ENCODE data around the gene ANO6.
A peak's percentile ranks its signal among the peaks of the same experiment; 100 is the strongest.
"Not testable (repeated sequence)": the region's sequence is repeated elsewhere in the genome, so short reads cannot be mapped to it uniquely, and the experiment has no call there.

ANO6 gene

DNA sequence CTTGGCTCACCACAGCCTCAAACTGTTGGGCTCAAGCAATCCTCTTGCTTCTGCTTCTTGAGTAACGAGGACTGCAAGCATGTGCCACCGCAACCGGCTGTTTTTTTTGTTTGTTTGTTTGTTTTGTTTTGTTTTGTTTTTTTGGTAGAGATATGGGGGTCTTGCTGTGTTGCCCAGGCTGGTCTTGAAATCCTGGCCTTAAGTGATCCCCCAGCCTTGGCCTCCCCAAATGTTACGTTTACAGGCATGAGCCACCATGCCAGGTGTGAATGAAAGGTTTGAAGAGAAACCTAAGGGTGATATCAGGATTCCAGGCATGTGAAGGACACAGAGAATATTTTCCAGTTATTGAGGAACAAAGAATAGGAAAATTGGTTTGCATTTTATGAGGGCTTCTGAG, 45.0 kb downstream of the ANO6 start:
- no peak for DNase-seq (ENCODE audit: low spot score in 2 of 2)
- H3K9me3 ChIP-seq, result no peaks in the 10 kb centered on the region
- in situ Hi-C loops (cut with MboI; ENCODE audit: low sequenced_read_pairs), result no loop called here
- H3K27me3 ChIP-seq (ENCODE audit: low read depth), result no peaks in the 10 kb centered on the region
- H3K4me3 ChIP-seq, result no peak overlapping the region
- no peaks in the 10 kb centered on the region for H3K36me3 ChIP-seq (replicated peaks)
- H3K4me1 ChIP-seq, result peaks cover 15% of the 10 kb centered on the region

DNA sequence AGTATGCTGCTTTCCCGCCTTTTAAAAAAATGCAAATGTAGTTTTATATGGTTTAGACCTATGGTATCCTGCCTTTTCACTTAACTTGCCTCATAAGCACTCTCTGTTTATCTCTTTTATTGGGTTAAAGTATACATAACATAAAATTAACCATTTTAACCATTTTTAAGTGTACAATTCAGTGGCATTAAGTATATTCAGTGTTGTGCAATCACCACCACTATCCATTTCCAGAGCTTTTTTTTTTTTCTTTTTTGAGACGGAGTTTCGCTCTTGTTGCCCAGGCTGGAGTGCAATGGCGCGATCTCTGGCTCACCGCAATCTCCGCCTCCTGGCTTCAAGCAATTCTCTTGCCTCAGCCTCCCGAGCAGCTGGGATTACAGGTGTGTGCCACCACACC, 46.3 kb downstream of the ANO6 start:
- H3K9me3 ChIP-seq; in situ Hi-C loops (cut with MboI; ENCODE audit: low sequenced_read_pairs); H3K36me3 ChIP-seq (replicated peaks); H3K4me3 ChIP-seq; H3K27me3 ChIP-seq (ENCODE audit: low read depth); DNase-seq (ENCODE audit: low spot score in 2 of 2): not testable (repeated sequence)
- H3K4me1 ChIP-seq, result peaks cover 15% of the 10 kb centered on the region

DNA sequence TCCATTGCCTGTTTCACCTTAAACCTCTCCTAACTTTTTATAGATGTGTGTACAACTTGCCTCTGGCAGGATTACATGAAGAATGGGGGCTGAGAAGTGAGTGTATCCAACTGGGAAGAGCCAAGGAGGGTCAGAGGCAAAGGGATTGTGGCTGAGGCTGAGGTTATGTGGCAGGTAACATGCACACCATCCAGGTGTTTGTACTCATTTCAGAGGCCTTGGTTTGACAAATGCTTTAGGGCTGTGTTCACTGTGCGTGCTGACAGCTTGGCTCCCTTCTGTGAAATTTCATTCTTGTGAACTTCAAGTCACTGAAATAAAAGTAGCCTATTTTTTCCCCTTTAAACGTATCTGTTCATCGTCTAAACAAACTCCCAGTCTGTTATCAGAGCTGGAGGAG, 47.7 kb downstream of the ANO6 start:
- Histone ChIP-seq H3K27me3 (ENCODE audit: low read depth) (no peaks in the 10 kb centered on the region), H3K4me1 (peaks cover 20% of the 10 kb centered on the region), H3K36me3 (replicated peaks) (no peaks in the 10 kb centered on the region), H3K9me3 (no peaks in the 10 kb centered on the region), H3K4me3 (no peak overlapping the region)
- no peak for DNase-seq (ENCODE audit: low spot score in 2 of 2)
- in situ Hi-C loops (cut with MboI; ENCODE audit: low sequenced_read_pairs), result no loop called here

DNA sequence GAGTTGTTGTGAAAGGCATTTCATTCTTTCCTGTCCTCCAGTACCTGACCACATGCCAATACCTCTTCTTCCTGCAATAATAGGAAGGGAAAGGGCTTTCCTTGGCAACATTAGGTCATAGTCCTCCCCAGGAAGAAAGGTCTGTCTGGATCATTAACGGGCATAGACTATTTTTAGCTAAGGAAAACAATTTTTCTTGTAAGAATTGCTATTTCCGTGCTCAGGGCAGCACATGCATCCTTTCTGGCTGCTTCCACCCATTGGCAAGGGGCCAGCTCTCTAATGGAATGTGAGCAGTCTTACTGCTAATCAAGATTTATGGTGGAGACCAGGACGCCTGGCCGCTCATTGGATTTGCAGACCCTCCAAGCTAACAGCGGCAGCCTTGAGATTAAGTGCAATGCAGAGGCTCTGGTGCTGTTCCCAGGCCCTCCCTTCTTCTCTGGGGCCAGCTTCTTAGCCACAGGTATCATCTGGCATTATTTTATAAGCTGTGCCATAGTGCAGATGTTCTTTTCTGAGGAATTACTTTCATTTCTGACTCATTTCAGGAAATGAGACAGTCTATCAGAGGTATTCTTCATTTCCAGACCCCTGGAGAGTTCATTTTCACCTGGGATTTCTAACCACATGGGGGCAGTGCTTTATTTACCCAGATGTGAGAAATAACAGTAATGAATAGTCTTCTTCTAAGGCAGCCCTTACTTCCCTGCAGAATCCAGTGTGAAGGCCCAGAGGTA, 52.9 kb downstream of the ANO6 start:
- peaks cover 13% of the 10 kb centered on the region for H3K4me1 ChIP-seq
- no peaks in the 10 kb centered on the region for H3K9me3 ChIP-seq
- H3K36me3 ChIP-seq (replicated peaks), result no peaks in the 10 kb centered on the region
- H3K27me3 ChIP-seq (ENCODE audit: low read depth), result no peaks in the 10 kb centered on the region
- no peak overlapping the region for H3K4me3 ChIP-seq
- in situ Hi-C loops (cut with MboI; ENCODE audit: low sequenced_read_pairs), result no loop called here
- peak; percentile 61 to 84 for DNase-seq (ENCODE audit: low spot score in 2 of 2)

DNA sequence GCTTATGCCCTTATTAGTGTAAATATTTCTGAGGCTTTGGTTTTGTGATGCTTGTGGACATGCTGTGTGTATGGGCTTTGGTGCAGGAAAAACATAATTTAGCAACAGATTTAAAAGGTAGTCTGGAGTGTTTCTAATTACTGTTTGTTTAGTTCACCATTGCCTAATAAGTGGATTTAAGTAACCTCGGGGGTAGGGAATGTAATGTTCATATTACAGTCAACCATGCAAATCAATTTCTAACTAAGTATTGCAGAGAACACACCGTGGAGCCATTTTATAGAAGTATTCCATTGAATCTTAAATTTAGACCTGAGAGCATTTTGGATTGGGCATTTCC, 53.5 kb downstream of the ANO6 start:
- DNase-seq (ENCODE audit: low spot score in 2 of 2), result no peak
- no peaks in the 10 kb centered on the region for H3K36me3 ChIP-seq (replicated peaks)
- peaks cover 13% of the 10 kb centered on the region for H3K4me1 ChIP-seq
- no peaks in the 10 kb centered on the region for H3K27me3 ChIP-seq (ENCODE audit: low read depth)
- no peaks in the 10 kb centered on the region for H3K9me3 ChIP-seq
- in situ Hi-C loops (cut with MboI; ENCODE audit: low sequenced_read_pairs), result no loop called here
- H3K4me3 ChIP-seq, result no peak overlapping the region

DNA sequence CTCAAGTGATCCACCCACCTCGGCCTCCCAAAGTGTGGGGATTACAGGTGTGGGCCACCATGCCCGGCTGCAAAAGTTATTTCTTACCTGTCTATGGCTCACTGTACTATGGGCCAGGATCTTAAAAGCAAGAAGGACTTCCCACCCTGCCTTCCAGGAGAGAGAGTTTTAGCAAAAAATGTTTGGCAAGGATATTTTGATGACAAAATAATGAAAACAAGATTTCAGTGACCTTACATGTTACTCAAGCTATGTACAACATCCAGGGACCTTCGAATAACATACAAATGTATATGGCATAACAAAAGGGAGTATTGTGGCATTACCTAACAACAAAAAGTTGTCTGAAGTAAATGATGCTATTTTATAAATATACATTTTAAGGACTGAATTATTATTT, 55.1 kb downstream of the ANO6 start:
- Histone ChIP-seq H3K36me3 (replicated peaks) (no peaks in the 10 kb centered on the region), H3K4me3 (no peak overlapping the region), H3K4me1 (peaks cover 13% of the 10 kb centered on the region), H3K27me3 (ENCODE audit: low read depth) (no peaks in the 10 kb centered on the region), H3K9me3 (no peaks in the 10 kb centered on the region)
- in situ Hi-C loops (cut with MboI; ENCODE audit: low sequenced_read_pairs), result no loop called here
- DNase-seq (ENCODE audit: low spot score in 2 of 2), result no peak

DNA sequence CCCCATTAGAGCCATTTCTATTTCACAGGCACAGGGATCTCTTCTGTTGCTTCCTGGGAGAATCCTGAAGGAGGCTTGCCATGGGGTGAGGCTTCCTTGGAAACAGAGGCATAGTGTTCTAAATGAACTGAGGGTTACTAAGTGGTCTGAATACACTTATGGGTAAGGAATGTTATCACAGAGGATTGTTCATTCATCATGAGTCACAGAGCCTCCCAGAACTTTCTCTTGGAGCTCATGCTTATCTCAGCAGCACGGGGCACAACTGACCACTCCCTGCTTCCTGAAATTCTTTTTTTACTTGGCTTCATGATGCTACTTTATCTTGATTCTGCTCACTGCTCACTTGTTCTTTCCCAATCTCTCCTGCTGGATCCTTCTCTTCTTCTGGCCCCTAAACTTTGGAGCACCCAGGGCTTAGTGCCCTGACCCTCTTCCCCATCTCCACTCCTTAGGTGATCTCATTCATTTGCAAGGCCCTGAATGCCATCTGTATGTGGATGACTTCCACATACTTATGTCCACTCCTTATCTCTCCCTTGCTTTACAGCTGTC, 57.9 kb downstream of the ANO6 start:
- DNase-seq (ENCODE audit: low spot score in 2 of 2), result no peak
- Histone ChIP-seq H3K4me1 (peaks cover 6% of the 10 kb centered on the region), H3K9me3 (no peaks in the 10 kb centered on the region), H3K27me3 (ENCODE audit: low read depth) (no peaks in the 10 kb centered on the region), H3K36me3 (replicated peaks) (no peaks in the 10 kb centered on the region), H3K4me3 (no peak overlapping the region)
- in situ Hi-C loops (cut with MboI; ENCODE audit: low sequenced_read_pairs), result no loop called here

DNA sequence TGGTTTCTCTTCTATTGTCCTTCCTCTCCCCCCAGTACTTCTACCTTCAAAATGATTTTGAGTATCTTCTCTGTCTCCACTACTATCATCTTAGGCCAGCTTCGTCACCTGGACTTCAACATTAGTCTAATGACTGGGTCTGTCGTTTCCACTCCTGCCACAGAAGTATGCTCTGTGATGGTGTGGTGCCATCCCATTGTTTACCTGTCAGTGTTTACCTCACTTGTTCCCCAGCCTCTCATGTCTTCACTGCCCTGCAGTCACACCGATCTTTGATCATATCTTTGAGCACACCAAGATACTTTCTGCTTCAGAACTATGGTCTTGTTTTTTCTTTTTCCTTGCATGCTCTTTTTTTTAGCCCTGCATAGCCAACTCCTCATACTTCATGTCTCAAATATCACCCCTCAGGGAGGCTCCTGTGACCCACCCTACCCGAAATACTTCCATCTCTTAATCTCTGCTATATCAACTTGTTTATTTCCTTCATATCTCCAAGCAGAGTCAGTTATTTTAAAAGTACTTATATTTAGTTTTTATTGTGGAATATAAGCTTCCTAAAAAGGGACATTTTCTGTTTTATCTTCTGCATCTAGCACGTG, 60.4 kb downstream of the ANO6 start:
- Histone ChIP-seq H3K9me3 (no peaks in the 10 kb centered on the region), H3K4me1 (no peaks in the 10 kb centered on the region), H3K27me3 (ENCODE audit: low read depth) (no peaks in the 10 kb centered on the region), H3K4me3 (no peak overlapping the region), H3K36me3 (replicated peaks) (no peaks in the 10 kb centered on the region)
- no peak for DNase-seq (ENCODE audit: low spot score in 2 of 2)
- in situ Hi-C loops (cut with MboI; ENCODE audit: low sequenced_read_pairs), result no loop called here

DNA sequence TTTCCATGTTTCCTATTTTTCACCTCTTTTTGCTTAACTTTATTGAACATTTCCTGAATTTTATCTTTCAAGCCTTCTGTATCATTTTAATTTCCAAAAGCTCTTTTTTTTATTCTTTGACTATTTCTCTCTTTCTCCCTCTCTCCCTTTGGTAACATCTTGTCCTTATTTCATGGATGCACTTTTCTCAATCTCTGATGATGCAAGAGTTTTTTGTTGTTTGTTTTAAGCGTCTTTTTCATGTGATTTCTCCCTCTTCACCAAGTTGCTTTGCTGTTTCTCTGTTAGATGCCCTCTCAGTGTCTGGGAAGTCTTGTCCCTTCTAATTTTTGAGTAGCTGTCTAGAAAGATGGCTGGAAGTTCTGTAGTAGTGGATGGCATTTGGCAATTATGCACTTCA, 62.6 kb downstream of the ANO6 start:
- Histone ChIP-seq H3K4me1 (no peaks in the 10 kb centered on the region), H3K4me3 (no peak overlapping the region), H3K27me3 (ENCODE audit: low read depth) (no peaks in the 10 kb centered on the region), H3K36me3 (replicated peaks) (no peaks in the 10 kb centered on the region), H3K9me3 (no peaks in the 10 kb centered on the region)
- no peak for DNase-seq (ENCODE audit: low spot score in 2 of 2)
- in situ Hi-C loops (cut with MboI; ENCODE audit: low sequenced_read_pairs), result no loop called here

DNA sequence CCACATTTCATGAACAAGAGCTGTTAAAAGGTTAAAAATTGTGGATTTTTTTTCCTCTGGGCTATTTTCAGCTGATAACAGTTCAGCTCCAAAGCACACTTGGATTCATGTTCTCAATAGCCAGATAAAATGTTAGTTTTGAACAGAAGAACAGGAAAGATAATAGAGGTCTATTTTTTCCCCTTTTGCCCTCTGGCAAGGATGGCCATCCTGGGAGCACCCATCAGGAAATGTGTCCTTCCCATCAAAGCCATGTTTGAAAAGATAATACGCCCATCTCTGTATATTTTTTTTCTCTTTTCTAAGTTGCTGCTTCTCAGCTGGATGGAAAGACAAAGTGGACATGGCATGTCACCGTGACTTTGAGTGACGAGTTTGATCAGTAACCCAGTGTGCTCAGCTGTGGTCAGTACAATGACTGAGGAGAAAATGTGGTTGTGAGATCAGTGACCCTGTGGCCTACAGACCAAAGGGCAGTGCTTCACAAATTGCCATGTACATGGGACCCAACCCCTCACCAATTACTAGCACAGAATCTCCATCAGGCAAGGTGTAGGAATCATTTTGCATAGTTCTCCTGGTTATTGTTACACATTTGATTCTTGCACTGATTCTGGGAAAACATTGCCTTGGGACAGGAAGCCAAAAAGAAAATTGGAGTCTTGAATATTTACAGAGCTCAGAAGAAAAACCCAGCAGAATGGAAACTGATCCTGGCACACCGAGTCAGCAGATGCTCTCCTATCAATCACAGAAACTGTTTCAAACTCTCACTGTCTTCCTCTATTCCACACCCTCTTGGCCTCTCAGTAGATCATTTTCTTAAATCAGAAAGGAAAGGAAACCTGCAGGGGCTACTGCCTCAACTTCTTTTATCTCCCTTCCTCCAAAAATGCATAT, 64.3 kb downstream of the ANO6 start:
- Histone ChIP-seq H3K4me1 (peaks cover 15% of the 10 kb centered on the region), H3K9me3 (no peaks in the 10 kb centered on the region), H3K27me3 (ENCODE audit: low read depth) (no peaks in the 10 kb centered on the region), H3K4me3 (no peak overlapping the region), H3K36me3 (replicated peaks) (no peaks in the 10 kb centered on the region)
- in situ Hi-C loops (cut with MboI; ENCODE audit: low sequenced_read_pairs), result no loop called here
- no peak for DNase-seq (ENCODE audit: low spot score in 2 of 2)

DNA sequence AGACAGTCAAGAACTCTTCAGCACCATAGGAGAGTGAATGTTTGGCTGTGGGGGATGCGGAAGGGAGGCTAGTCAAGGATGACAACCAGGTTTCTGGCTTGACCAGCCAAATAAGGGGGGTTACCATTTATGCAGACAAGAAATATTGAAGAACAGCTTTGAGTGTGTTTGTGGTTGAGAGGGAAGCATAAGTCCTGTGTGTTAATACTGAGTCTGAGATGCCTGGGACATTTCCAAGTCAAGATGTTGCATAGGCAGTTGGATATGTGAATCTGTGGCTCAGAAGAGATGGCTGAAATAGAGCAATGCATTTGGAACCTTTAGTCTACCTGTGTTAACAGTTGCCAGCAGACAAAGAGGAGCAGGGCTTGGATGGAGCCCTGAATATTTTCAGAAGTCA, 66.1 kb downstream of the ANO6 start:
- in situ Hi-C loops (cut with MboI; ENCODE audit: low sequenced_read_pairs), result no loop called here
- Histone ChIP-seq H3K27me3 (ENCODE audit: low read depth) (no peaks in the 10 kb centered on the region), H3K4me3 (no peak overlapping the region), H3K4me1 (peaks cover 26% of the 10 kb centered on the region), H3K9me3 (no peaks in the 10 kb centered on the region), H3K36me3 (replicated peaks) (no peaks in the 10 kb centered on the region)
- DNase-seq (ENCODE audit: low spot score in 2 of 2), result no peak

DNA sequence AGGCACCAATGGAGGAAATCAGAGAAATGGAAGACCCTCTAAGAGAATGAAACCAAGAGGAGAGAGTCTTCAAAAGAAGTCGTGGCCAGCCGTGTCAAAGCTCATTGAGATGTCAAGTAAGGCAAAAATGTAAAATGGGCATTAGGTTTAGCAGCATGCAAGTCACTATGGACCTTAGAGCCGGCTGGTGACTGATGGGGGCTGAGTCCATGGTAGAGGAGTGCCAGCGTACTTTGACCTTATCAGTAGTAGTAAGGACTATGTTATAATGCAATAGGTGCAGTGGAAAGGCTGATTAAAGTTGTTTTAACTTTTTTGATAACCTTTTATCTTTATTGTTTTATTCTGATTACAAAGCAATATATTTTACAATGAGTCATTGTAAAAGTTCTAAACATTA, 66.5 kb downstream of the ANO6 start:
- Histone ChIP-seq H3K4me1 (peaks cover 26% of the 10 kb centered on the region), H3K27me3 (ENCODE audit: low read depth) (no peaks in the 10 kb centered on the region), H3K4me3 (no peak overlapping the region), H3K9me3 (no peaks in the 10 kb centered on the region), H3K36me3 (replicated peaks) (no peaks in the 10 kb centered on the region)
- no peak for DNase-seq (ENCODE audit: low spot score in 2 of 2)
- in situ Hi-C loops (cut with MboI; ENCODE audit: low sequenced_read_pairs), result no loop called here

DNA sequence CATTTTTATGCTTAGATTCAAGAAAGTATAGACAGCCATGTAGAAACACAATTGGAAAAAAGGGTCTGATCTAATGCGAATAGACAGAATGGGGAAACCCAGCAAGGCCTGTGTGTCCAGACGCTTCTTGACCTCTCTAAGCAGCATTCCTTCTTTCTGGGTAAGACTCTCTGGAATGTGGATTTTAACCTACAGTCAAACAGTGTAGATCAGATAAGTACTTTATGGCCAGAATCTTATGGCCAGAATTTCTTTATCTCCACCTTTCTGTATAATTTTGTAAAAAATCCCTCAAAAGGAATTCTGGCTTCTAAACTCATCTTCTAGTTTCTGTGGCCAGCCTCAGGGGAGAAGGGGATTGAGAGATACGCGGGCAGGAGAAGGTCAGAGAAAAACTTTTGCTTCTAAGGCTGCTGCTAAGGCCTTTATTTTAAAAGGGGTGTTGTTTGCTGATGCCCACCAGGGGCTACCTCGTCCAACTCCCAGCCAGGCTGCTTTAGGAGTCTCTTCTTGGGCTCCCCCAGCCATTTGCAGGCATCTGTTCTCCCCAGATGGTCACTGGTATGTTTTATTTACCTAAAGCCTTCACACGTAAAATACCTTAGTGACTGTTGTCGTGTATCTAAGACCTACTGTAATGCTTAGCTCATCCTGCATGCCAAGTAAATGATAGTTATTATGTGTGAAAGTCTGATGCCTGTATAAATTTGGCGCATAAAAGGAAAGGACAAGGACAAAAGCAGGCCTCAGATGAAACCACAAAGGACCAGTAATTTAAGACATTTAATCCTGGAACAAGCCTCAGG, 68.4 kb downstream of the ANO6 start:
- Histone ChIP-seq H3K4me1 (peaks cover 26% of the 10 kb centered on the region), H3K27me3 (ENCODE audit: low read depth) (no peaks in the 10 kb centered on the region), H3K9me3 (no peaks in the 10 kb centered on the region), H3K36me3 (replicated peaks) (no peaks in the 10 kb centered on the region), H3K4me3 (no peak overlapping the region)
- DNase-seq (ENCODE audit: low spot score in 2 of 2), result peak; percentile 55 to 85
- in situ Hi-C loops (cut with MboI; ENCODE audit: low sequenced_read_pairs), result no loop called here

Measured in HAP-1 (cell line).